ENCODE data around the gene PASD1. TPM values are rescaled to one million over a fixed set of nuclear protein-coding genes. Genes with fewer than 3 reads are reported as not detected.
A peak's percentile ranks its signal among the peaks of the same experiment; 100 is the strongest.

The PASD1 gene
- total RNA-seq, 6 experiments from 2014 or later: not detected

DNA sequence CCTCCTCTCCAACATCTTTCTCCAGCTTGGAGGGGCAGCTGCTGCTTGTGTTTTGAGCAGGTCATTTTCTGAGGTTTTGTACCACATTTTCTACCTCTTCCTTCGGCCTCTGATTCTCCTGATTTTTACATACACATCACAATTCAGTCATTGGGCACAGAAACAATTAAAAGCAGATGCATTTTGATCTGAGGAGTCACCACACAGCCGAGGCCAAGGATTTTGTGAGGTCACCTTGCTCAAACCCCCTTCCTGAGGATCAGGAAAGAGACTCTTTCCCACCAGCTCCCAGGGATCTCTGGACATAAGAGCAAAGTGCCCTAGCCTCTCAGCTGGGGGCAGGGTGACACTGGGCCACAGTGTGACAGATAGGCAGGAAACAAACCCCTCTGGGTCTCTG is 147.0 kb downstream of the PASD1 start:
- Mint-ChIP-seq H3K4me3 (no peak overlapping the region), H3K9me3 (no peaks in the 10 kb centered on the region)

DNA sequence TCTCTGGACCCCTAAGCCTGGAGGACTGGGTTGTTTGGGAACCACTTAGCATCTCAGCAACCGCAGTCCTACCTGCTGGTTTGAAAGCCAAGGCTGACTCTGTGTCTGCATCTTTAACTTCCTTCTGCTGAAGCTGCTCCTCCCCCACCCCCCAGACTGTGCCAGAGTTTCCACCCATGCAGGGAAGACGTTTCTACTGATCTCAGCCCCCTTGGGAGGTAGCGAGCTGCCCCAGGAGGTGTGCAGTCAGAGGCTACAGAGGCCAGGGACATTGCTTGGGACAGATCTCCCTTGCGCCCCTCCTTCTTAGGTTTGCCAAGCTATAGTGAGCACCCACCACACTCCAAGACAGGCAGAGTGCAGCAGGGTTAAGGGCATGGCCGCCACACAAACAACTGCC is 147.7 kb downstream of the PASD1 start:
- H3K36me3 Mint-ChIP-seq (ENCODE audit: low read depth): no peaks in the 10 kb centered on the region
- no peaks in the 10 kb centered on the region for H3K9me3 Mint-ChIP-seq
- no peak overlapping the region for H3K4me3 Mint-ChIP-seq
- no peaks in the 10 kb centered on the region for H3K27me3 Mint-ChIP-seq (ENCODE audit: insufficient read depth)
- H3K27ac Mint-ChIP-seq: no peak overlapping the region
- no peaks in the 10 kb centered on the region for H3K4me1 Mint-ChIP-seq (ENCODE audit: low read depth)
- no peak for DNase-seq
- TF ChIP-seq, protein P1, sequence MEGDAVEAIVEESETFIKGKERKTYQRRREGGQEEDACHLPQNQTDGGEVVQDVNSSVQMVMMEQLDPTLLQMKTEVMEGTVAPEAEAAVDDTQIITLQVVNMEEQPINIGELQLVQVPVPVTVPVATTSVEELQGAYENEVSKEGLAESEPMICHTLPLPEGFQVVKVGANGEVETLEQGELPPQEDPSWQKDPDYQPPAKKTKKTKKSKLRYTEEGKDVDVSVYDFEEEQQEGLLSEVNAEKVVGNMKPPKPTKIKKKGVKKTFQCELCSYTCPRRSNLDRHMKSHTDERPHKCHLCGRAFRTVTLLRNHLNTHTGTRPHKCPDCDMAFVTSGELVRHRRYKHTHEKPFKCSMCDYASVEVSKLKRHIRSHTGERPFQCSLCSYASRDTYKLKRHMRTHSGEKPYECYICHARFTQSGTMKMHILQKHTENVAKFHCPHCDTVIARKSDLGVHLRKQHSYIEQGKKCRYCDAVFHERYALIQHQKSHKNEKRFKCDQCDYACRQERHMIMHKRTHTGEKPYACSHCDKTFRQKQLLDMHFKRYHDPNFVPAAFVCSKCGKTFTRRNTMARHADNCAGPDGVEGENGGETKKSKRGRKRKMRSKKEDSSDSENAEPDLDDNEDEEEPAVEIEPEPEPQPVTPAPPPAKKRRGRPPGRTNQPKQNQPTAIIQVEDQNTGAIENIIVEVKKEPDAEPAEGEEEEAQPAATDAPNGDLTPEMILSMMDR (IDR thresholded peaks at IDR 0.05): no peak

More for the DNA sequence above, 147.0 kb downstream of the PASD1 start:
- no peak overlapping the region for H3K27ac Mint-ChIP-seq
- no peaks in the 10 kb centered on the region for H3K4me1 Mint-ChIP-seq (ENCODE audit: low read depth)
- TF ChIP-seq, protein P1 (IDR thresholded peaks at IDR 0.05): no peak
- no peak for DNase-seq
- H3K27me3 Mint-ChIP-seq (ENCODE audit: insufficient read depth): no peaks in the 10 kb centered on the region
- no peaks in the 10 kb centered on the region for H3K36me3 Mint-ChIP-seq (ENCODE audit: low read depth)

DNA sequence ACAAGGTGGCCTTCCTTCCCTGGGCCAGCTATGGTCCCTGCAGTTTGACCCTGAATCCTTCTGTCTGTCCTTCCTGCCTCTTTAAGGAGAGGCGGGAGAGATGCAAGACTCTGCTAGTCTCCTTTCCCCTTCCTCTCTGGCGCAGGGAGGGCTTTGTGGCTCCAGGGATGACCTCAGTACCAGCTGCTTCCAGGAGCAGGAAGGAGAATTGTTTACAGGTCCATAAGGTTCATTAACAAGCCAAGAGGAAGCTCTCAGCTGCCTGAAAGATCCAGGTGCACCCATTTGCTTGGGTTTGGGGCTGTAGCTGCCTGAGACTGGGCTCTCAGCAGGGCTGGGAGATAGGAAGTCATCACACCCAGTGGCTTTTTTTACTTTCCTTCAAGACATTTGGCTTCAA is 148.3 kb downstream of the PASD1 start:
- Mint-ChIP-seq H3K9me3 (no peaks in the 10 kb centered on the region), H3K27ac (no peak overlapping the region), H3K27me3 (ENCODE audit: insufficient read depth) (no peaks in the 10 kb centered on the region), H3K4me1 (ENCODE audit: low read depth) (no peaks in the 10 kb centered on the region), H3K36me3 (ENCODE audit: low read depth) (no peaks in the 10 kb centered on the region), H3K4me3 (no peak overlapping the region)
- TF ChIP-seq, protein P1 (IDR thresholded peaks at IDR 0.05): no peak
- DNase-seq: no peak

DNA sequence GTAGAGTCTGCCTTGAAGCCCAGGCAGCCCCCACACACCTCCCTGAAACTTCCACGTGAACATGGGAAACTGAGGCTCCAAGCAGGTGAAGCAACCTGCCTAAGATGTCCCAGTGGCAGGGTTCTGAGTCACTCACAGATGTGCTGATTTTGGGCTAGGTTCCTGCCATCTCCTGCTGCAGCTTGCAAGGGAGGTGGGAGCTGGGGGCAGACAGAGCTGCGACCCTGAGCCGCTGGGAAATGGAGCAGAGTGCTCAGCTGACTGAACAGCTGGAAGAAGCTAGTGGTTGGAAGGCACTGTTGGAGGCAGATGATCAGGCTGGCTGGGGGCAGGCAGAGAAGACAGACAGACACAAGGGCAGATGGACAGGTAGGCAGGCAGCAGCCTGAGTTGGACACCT is 148.8 kb downstream of the PASD1 start:
- TF ChIP-seq, protein P1 (IDR thresholded peaks at IDR 0.05): no peak
- Mint-ChIP-seq H3K9me3 (no peaks in the 10 kb centered on the region), H3K27me3 (ENCODE audit: insufficient read depth) (no peaks in the 10 kb centered on the region), H3K36me3 (ENCODE audit: low read depth) (no peaks in the 10 kb centered on the region), H3K4me3 (no peak overlapping the region), H3K27ac (no peak overlapping the region), H3K4me1 (ENCODE audit: low read depth) (no peaks in the 10 kb centered on the region)
- no peak for DNase-seq

DNA sequence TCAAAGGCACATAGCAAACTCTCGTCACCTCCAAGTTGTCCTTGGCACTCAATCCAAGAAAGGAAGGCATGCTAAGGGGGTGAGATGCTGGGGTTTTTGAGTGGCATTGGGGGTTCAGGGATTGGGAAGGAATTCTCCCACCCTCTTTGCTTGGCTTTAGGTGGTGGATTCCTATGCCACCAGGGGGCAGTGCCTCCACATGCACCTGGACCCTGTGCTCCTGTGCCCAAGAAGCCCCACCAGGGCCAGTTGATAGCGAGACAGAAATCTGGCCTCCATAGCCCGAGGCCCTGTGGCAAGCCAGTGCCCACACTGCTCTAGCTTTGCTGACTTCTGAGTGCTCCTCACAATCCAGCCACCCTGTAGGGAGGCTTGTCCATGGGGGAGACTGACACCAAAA is 150.4 kb downstream of the PASD1 start:
- H3K4me3 Mint-ChIP-seq: no peak overlapping the region
- peaks cover 4% of the 10 kb centered on the region; the same call in 1 of the 2 replicates for H3K27me3 Mint-ChIP-seq (ENCODE audit: insufficient read depth)
- no peak for DNase-seq
- no peaks in the 10 kb centered on the region for H3K9me3 Mint-ChIP-seq
- H3K4me1 Mint-ChIP-seq (ENCODE audit: low read depth): no peaks in the 10 kb centered on the region
- no peaks in the 10 kb centered on the region for H3K36me3 Mint-ChIP-seq (ENCODE audit: low read depth)
- TF ChIP-seq, protein P1 (IDR thresholded peaks at IDR 0.05): peak; percentile 68; the same call in 1 of the 2 replicates
- H3K27ac Mint-ChIP-seq: no peak overlapping the region

DNA sequence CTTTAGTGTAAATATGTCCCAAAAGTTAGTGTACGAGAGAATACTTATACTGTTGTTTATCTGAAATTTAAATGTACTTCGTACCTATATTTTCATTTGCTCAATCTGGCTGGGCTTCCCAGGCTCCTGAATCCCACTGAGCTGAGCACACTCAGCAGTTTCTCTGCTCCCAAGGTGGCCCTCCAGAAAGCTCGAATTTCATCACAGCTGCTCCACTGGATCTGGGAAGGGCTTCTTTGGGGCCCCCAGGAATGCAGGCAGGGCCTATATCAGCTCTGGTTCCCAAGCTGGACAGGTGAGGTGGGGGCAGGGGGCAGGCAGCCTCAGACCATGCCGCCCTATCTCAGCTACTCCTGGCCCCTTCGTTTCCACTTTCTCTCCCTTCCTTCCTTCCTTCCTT is 150.9 kb downstream of the PASD1 start:
- DNase-seq: no peak
- Mint-ChIP-seq H3K27ac (no peak overlapping the region), H3K9me3 (no peaks in the 10 kb centered on the region), H3K4me1 (ENCODE audit: low read depth) (no peaks in the 10 kb centered on the region), H3K4me3 (no peak overlapping the region), H3K36me3 (ENCODE audit: low read depth) (no peaks in the 10 kb centered on the region), H3K27me3 (ENCODE audit: insufficient read depth) (peaks cover 4% of the 10 kb centered on the region; the same call in 1 of the 2 replicates)
- TF ChIP-seq, protein P1 (IDR thresholded peaks at IDR 0.05): no peak

Measured in HFFc6 (cell line).